NCI-H69 (cell line): ENCODE measurements around the gene EIF4G3.
"Not testable (repeated sequence)": the region's sequence is repeated elsewhere in the genome, so short reads cannot be mapped to it uniquely, and the experiment has no call there.

ENCODE experiments used
- DNase-seq: peaks from one replicate; lab custom pipeline; 2025; lab: John Stamatoyannopoulos, UW

Gene EIF4G3

GRCh38 chr1:21100481-21100921, 76.2 kb downstream of the EIF4G3 start:
- no peak for DNase-seq

- DNase-seq: no peak
Observed at GRCh38 chr1:21099869-21100131, 76.9 kb downstream of the EIF4G3 start.

DNA sequence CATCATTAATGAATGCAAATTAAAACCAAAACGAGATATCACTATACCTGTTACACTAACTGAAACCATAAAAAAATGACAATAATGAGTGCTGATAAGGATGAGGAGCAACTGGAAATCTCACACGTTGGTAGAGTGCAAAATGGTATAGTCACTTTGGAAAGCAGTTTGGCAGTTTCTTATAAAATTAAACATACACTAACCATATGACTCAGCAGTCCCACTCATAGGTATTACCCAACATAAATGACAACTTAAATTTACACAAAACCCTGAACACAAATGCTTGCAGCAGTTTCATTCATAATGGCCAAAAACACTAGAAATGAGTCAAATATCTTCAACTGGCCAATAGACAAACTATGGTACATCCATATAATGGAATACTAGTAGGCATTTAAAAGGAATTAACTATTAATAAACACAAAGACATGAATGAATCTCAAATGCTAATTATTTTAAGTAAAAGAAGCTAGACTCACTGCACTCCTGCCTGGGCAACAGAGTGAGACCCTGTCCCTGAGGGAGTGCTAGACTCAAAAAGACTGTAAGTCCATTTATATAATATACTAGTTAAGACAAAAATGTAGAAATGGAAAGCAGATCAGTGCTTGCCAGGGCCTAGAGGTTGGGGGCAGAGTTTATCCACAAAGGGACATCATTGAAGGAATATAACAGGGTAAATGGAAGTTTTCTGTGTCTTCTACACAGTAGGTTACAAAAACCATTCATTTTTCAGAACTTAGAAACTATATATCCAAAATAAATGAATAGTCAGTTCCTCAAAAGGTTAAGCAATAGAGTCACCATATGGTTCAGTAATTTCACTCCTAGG, 77.4 kb downstream of the EIF4G3 start:
- no peak for DNase-seq

- DNase-seq: no peak
Observed at GRCh38 chr1:21098186-21098915, 78.3 kb downstream of the EIF4G3 start.

- no peak for DNase-seq
Observed at GRCh38 chr1:21097729-21098128, 79.0 kb downstream of the EIF4G3 start.

DNA sequence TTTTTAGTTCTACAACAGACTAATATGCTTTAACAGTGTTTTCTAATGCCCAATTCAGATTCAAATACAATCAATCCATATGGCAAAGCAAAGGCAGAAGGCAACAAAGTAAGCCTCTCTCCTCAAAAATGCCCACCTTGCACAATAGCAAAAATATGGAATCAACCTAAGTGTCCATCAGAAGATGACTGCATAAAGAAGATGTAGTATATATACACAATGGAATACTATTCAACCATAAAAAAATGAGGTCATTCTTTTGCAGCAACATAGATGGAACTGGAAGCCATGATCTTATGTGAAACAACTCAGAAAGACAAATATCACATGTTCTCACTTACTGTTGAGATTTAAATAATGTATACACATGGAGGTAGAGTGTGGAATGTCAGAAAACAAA, 80.7 kb downstream of the EIF4G3 start:
- DNase-seq: no peak

DNA sequence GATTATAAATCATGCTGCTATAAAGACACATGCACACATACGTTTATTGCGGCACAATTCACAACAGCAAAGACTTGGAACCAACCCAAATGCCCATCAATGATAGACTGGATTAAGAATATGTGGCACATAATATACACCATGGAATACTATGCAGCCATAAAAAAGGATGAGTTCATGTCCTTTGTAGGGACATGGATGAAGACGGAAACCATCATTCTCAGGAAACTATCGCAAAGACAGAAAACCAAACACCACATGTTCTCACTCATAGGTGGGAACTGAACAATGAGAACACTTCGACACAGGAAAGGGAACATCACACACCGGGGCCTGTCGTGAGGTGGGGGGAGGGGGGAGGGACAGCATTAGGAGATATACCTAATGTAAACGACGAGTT, 82.4 kb downstream of the EIF4G3 start:
- not testable (repeated sequence) for DNase-seq

DNA sequence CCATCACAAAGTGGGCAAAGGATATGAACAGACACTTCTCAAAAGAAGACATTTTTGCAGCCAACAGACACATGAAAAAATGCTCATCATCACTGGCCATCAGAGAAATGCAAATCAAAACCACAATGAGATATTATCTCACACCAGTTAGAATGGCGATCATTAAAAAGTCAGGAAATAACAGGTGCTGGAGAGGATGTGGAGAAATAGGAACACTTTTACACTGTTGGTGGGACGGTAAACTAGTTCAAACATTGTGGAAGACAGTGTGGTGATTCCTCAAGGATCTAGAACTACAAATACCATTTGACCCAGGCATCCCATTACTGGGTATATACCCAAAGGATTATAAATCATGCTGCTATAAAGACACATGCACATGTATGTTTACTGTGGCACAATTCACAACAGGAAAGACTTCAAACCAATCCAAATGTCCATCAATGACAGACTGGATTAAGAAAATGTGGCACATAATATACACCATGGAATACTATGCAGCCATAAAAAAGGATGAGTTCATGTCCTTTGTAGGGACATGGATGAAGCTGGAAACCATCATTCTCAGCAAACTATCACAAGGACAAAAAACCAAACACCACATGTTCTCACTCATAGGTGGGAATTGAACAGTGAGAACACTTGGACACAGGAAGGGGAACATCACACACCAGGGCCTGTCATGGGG, 83.3 kb downstream of the EIF4G3 start:
- not testable (repeated sequence) for DNase-seq

DNA sequence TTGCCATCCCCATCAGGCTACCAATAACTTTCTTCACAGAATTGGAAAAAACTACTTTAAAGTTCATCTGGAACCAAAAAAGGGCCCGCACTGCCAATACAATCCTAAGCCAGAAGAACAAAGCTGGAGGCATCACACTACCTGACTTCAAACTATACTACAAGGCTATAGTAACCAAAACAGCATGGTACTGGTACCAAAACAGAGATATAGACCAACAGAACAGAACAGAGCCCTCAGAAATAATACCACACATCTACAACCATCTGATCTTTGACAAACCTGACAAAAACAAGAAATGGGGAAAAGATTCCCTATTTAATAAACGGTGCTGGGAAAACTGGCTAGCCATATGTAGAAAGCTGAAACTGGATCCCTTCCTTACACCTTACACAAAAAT, 84.2 kb downstream of the EIF4G3 start:
- not testable (repeated sequence) for DNase-seq

- DNase-seq: not testable (repeated sequence)
Observed at GRCh38 chr1:21091053-21091690, 85.5 kb downstream of the EIF4G3 start.

GRCh38 chr1:21090463-21090862, 86.2 kb downstream of the EIF4G3 start:
- DNase-seq: no peak

DNA sequence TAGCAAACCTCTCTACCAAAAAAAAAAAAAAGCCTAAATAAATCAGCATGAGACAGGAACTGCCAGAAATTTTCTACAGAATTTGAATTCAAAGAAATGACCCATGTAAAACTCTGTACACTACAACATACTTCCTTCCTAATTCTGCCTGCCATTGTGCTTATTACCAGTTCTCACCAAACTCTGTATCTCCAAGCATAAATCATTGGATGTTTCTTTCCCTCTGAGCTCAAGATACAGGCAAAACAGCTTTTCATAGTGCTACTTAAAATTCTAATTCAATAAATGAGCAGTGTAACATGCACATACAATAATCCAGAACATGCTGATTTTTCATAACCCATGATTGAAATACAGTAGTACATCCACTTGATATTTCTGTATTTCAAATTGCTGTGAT, 87.0 kb downstream of the EIF4G3 start:
- no peak for DNase-seq

- no peak for DNase-seq
Observed at GRCh38 chr1:21089299-21089698, 87.4 kb downstream of the EIF4G3 start.

DNA sequence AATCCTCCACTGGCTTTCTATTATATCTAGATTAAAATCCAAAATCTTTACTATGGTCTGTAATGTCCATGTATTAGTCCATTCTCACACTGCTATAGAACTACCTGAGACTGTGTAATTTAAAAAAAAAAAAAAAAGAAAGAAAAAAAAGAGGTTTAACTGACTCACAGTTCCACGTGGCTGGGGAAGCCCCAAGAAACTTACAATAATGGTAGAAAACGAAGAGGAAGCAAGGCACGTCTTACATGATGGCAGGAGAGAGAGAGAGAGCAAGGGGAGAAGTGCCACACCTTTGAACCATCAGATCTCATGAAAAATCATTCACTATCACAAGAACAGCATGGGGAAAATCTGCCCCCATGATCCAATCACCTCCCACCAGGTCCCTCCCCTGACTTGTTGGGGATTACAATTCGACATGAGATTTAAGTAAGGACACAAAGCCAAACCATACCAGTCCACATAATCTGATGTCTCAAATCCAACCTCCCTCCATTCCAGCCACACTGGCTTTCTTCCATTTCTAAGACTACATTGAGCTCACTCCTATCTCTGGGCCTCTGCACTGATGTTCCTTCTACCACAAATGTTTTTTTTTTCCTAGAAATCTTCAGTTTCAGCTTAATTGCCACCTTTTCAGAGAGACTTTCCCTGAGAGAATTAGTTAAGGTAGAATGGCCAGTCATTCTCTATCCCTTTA, 92.4 kb downstream of the EIF4G3 start:
- DNase-seq: no peak

DNA sequence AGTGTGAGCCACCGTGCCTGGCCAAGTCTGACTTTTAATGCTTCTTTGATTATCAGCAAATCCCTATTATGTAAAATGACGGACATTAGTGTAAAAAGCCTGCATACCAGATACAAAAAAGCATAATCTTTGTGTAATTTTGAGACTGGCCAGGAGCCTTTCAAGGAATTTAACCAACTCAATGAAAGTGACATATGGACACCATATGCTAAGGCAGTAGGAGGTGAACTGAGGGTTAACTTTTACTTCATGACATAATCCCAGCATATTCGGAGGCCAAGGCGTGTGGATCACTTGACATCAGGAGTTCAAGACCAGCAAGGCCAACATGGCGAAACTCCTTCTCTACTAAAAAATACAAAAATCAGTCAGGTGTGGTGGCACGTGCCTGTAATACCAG, 94.6 kb downstream of the EIF4G3 start:
- DNase-seq: no peak

GRCh38 chr1:21077085-21077484, 99.6 kb downstream of the EIF4G3 start:
- no peak for DNase-seq

DNA sequence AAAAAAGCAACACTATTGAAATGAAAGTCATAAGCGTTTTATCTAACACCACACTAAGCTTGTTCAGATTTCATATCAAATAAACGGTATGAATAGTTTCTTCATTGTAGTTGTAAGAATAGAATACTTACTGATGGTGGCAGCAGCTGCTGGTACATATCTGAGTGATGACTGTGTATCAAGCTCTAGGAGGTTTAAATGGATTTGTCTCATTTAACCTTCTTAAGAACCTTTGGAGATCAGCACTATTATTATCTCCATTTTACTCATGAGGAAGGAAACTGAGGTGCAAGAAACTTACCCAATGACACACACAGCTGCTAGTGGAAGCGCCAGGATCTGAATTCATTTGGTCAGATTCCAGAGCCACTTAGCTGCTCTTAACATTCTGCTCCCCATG, 104.0 kb downstream of the EIF4G3 start:
- no peak for DNase-seq

- DNase-seq: no peak
Observed at GRCh38 chr1:21069549-21069948, 107.1 kb downstream of the EIF4G3 start.

- DNase-seq: no peak
Observed at GRCh38 chr1:21068937-21069336, 107.8 kb downstream of the EIF4G3 start.

DNA sequence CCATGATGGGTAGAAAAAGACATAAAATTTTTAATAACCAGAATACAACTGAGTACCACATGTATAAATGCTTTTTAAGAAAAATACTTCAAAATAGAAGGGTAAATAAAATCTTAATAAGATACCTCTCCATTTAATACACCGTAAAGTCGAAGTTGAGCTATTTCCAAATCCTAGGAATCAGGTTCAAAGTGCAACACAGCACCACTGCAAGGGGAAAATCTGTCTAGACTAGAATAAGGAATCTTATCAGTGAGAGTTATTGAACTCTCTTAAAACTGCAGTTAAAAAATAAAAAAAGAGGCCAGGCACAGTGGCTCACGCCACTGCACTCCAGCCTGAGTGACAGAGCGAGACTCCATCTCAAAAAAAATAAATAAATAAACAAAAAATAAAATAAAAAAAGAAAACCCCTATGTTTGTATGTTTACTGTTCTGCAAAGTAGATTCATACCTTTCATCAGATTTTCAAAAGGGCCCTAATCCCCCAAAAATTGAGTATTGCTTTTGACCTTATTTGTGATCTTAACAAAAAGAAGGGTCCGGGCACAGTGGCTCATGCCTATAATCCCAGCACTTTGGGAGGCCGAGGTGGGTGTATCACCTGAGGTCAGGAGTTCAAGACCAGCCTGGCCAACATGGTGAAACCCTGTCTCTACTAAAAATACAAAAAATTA, 109.0 kb downstream of the EIF4G3 start:
- DNase-seq: no peak

GRCh38 chr1:21066356-21067012, 110.2 kb downstream of the EIF4G3 start:
- no peak for DNase-seq
